HCT116 (cell line): ENCODE data around the gene LCN9. TPM values are rescaled to one million over a fixed set of nuclear protein-coding genes. Genes with fewer than 3 reads are reported as not detected.

ENCODE experiments used
- ATAC-seq: fragments of 200-7000 bp; cut with Tn5 transposase; 2 replicates; pipeline ENCODE4 v1.9.1; 2020; ENCODE audit warnings: mild to moderate bottlenecking, moderate library complexity
- BruUV-seq: library from RNA; stranded (reverse); fragments of 400-500 nt; replicated peaks from 2 replicates; lab custom pipeline; 2021; lab: Mats Ljungman, UMichigan
- CTCF ChIA-PET: fragments of 300-600 bp; sonication (Branson Sonifier 250); formaldehyde crosslinking; loops from one replicate; lab custom pipeline; 2021; ENCODE audit warnings: antibody characterized with exemption; lab: Charles Lee
- POLR2A ChIA-PET: fragments of 300-600, 350-600 bp; sonication (Branson Sonifier 250); formaldehyde crosslinking; loops from one replicate; lab custom pipeline; 2021; ENCODE audit warnings: antibody characterized with exemption; lab: Charles Lee
- RAD21 ChIA-PET, 2 experiments: fragments of 300-600 bp; sonication (Branson Sonifier 250); formaldehyde crosslinking; loops; one replicate each; lab custom pipeline; 2023; ENCODE audit warnings: low total read pairs in 2 of 2; ENCODE audit not compliant: uncharacterized antibody in 2 of 2, unreplicated experiment in 2 of 2, low non-redundant PET in 1 of 2; lab: Charles Lee
- DNase-seq: peaks from one replicate; pipeline ENCODE4 v3.0.0-alpha.2; 2010; ENCODE audit warnings: low read depth, low spot score
- H2AFZ ChIP-seq: fragments of 200-600 bp; shearing (Covaris generic), sonication (generic); 2 replicates; pipeline ENCODE4 v1.6.1; 2017; ENCODE audit warnings: low read depth, mixed run types, mixed read lengths, antibody characterized with exemption, low read length; ENCODE audit not compliant: poor library complexity, severe bottlenecking
- H3K27ac ChIP-seq: 2 replicates; pipeline ENCODE4 v1.5.1; 2012; ENCODE audit warnings: low read depth, low read length
- H3K27me3 ChIP-seq: fragments of 200-600 bp; sonication (generic); 2 replicates; pipeline ENCODE4 v1.6.1; 2016; ENCODE audit warnings: mixed run types, low read length, mixed read lengths; ENCODE audit not compliant: insufficient read depth
- H3K36me3 ChIP-seq, 2 experiments: fragments of 200-500 bp in 1 of 2; fragments of 200-600 bp in 1 of 2; sonication (Bioruptor generic) in 1 of 2; sonication (generic) in 1 of 2; 2 replicates each; pipeline versions ENCODE4 v1.5.1 to v1.6.1; 2014 to 2016; ENCODE audit warnings: low read length in 2 of 2, inconsistent platforms in 1 of 2, mixed read lengths in 1 of 2, mixed run types in 1 of 2; ENCODE audit not compliant: insufficient read depth in 2 of 2, control insufficient read depth in 1 of 2
- H3K4me1 ChIP-seq, 2 experiments: fragments of 200-600 bp in 1 of 2; sonication (generic) in 1 of 2; 2 replicates each; pipeline versions ENCODE4 v1.5.1 to v1.6.1; 2012 to 2017; ENCODE audit warnings: low read length in 2 of 2, inconsistent platforms in 1 of 2, mild to moderate bottlenecking in 1 of 2, mixed read lengths in 1 of 2, mixed run types in 1 of 2, moderate library complexity in 1 of 2; ENCODE audit not compliant: insufficient read depth in 2 of 2, control insufficient read depth in 1 of 2
- H3K4me2 ChIP-seq: fragments of 200-600 bp; sonication (generic); 2 replicates; pipeline ENCODE4 v1.6.1; 2017; ENCODE audit warnings: mixed run types, low read length, mixed read lengths
- H3K4me3 ChIP-seq, 2 experiments: fragments of 200-600 bp in 1 of 2; sonication (generic) in 1 of 2; replicated peaks in 1 of 2; 2 replicates each; pipeline ENCODE4 v1.5.1; 2011 to 2016; ENCODE audit warnings: low read length in 2 of 2, control low read depth in 1 of 2, low read depth in 1 of 2, mild to moderate bottlenecking in 1 of 2, mixed read lengths in 1 of 2, mixed run types in 1 of 2
- H3K79me2 ChIP-seq: fragments of 200-600 bp; sonication (generic); 2 replicates; pipeline ENCODE4 v1.6.1; 2017; ENCODE audit warnings: mild to moderate bottlenecking, mixed run types, low read length, moderate library complexity, mixed read lengths; ENCODE audit not compliant: insufficient read depth
- H3K9ac ChIP-seq: fragments of 200-600 bp; sonication (generic); 2 replicates; pipeline ENCODE4 v1.6.1; 2016; ENCODE audit warnings: low read length, mixed read lengths
- H3K9me2 ChIP-seq: fragments of 200-600 bp; sonication (generic), shearing (Covaris generic); 2 replicates; pipeline ENCODE4 v1.6.1; 2017; ENCODE audit warnings: mixed run types, mild to moderate bottlenecking, moderate library complexity; ENCODE audit not compliant: insufficient read depth
- H3K9me3 ChIP-seq, 2 experiments: fragments of 200-500 bp in 1 of 2; fragments of 200-600 bp in 1 of 2; sonication (Bioruptor generic) in 1 of 2; sonication (generic) in 1 of 2; 2 replicates each; pipeline ENCODE4 v1.6.1; 2014 to 2017; ENCODE audit warnings: low read length in 2 of 2, mixed read lengths in 2 of 2, inconsistent platforms in 1 of 2, low read depth in 1 of 2, mild to moderate bottlenecking in 1 of 2, mixed run types in 1 of 2, moderate library complexity in 1 of 2; ENCODE audit not compliant: control insufficient read depth in 1 of 2, insufficient read depth in 1 of 2
- H4K20me1 ChIP-seq: fragments of 200-600 bp; sonication (generic), shearing (Covaris generic); 2 replicates; pipeline ENCODE4 v1.6.1; 2017; ENCODE audit warnings: mixed run types, mild to moderate bottlenecking, moderate library complexity; ENCODE audit not compliant: insufficient read depth
- CBX3 ChIP-seq: IDR thresholded peaks from 2 replicates; pipeline ENCODE4 v1.6.1; 2012; ENCODE audit warnings: low read depth
- FOSL1 ChIP-seq: IDR thresholded peaks from 2 replicates; pipeline ENCODE4 v1.6.1; 2012; ENCODE audit warnings: low read depth
- POLR2A ChIP-seq: IDR thresholded peaks from 2 replicates; pipeline ENCODE4 v1.7.0; 2011; ENCODE audit warnings: borderline replicate concordance; ENCODE audit not compliant: insufficient read depth, insufficient read length; ENCODE audit errors: extremely low read depth
- SIN3A ChIP-seq: IDR thresholded peaks from 2 replicates; pipeline ENCODE4 v1.6.1; 2012; ENCODE audit warnings: low read depth
- SP1 ChIP-seq: IDR thresholded peaks from 2 replicates; pipeline ENCODE4 v1.6.1; 2012; ENCODE audit warnings: low read depth
- SRF ChIP-seq: IDR thresholded peaks from 2 replicates; pipeline ENCODE4 v1.6.1; 2012; ENCODE audit warnings: low read depth
- intact Hi-C: fragments of 100-400 bp; cut with micrococcal nuclease; formaldehyde crosslinking; loops from 2 replicates; pipeline ENCODE4 v1.10.0; 2022
- total RNA-seq: library from RNA; stranded (reverse); gene quantifications from one replicate; pipeline ENCODE4 v1.2.1, GENCODE V29; 2021; ENCODE audit not compliant: unreplicated experiment
- TF ChIP-seq, protein P1 (sequence below): IDR thresholded peaks from 2 replicates; pipeline ENCODE4 v1.6.1; 2012; ENCODE audit warnings: low read depth
- TF ChIP-seq, protein P2 (sequence below): IDR thresholded peaks from 2 replicates; pipeline ENCODE4 v1.6.1; 2012
- TF ChIP-seq, protein P3 (sequence below): IDR thresholded peaks from 2 replicates; pipeline ENCODE4 v1.6.1; 2012
- TF ChIP-seq, protein P4 (sequence below): IDR thresholded peaks from 2 replicates; pipeline ENCODE4 v1.6.1; 2011; ENCODE audit warnings: mild to moderate bottlenecking, low read length, moderate library complexity; ENCODE audit not compliant: insufficient replicate concordance; ENCODE audit errors: extremely low read depth

LCN9 gene
- total RNA-seq, 1 experiment from 2014 or later, result not detected

DNA sequence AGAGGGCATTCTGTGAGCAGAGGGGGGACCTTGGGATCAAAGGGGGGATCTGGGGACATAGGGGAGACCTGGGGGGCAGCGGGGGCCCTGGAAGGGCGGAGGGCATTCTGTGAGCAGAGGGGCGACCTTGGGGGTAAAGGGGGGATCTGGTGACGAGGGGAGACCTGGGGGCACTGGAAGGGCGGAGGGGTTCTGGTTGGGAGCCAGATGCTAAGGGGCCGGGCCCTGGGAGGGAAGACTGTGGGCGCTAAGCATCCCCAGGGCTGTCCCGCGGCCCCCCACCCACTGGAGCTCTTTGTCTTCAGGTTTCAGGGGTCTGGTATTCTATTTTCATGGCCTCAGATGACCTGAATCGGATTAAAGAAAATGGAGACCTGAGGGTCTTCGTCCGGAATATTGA is 748 bp downstream of the LCN9 start:
- Histone ChIP-seq H3K27me3 (peaks cover 6% of the 10 kb centered on the region; the same call in 1 of the 2 replicates), H3K4me2 (no peak overlapping the region), H3K79me2 (no peaks in the 10 kb centered on the region), H3K4me1 (no peaks in the 10 kb centered on the region), H3K9me3 (no peaks in the 10 kb centered on the region), H3K4me3 (no peak overlapping the region), H3K27ac (no peak overlapping the region), H3K9me2 (no peaks in the 10 kb centered on the region), H3K36me3 (no peaks in the 10 kb centered on the region), H3K9ac (no peak overlapping the region), H2AFZ (no peak overlapping the region), H4K20me1 (no peaks in the 10 kb centered on the region)
- TF ChIP-seq, protein P1, sequence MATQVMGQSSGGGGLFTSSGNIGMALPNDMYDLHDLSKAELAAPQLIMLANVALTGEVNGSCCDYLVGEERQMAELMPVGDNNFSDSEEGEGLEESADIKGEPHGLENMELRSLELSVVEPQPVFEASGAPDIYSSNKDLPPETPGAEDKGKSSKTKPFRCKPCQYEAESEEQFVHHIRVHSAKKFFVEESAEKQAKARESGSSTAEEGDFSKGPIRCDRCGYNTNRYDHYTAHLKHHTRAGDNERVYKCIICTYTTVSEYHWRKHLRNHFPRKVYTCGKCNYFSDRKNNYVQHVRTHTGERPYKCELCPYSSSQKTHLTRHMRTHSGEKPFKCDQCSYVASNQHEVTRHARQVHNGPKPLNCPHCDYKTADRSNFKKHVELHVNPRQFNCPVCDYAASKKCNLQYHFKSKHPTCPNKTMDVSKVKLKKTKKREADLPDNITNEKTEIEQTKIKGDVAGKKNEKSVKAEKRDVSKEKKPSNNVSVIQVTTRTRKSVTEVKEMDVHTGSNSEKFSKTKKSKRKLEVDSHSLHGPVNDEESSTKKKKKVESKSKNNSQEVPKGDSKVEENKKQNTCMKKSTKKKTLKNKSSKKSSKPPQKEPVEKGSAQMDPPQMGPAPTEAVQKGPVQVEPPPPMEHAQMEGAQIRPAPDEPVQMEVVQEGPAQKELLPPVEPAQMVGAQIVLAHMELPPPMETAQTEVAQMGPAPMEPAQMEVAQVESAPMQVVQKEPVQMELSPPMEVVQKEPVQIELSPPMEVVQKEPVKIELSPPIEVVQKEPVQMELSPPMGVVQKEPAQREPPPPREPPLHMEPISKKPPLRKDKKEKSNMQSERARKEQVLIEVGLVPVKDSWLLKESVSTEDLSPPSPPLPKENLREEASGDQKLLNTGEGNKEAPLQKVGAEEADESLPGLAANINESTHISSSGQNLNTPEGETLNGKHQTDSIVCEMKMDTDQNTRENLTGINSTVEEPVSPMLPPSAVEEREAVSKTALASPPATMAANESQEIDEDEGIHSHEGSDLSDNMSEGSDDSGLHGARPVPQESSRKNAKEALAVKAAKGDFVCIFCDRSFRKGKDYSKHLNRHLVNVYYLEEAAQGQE, result no peak
- no peak for TF ChIP-seq SIN3A
- no peak for TF ChIP-seq FOSL1
- TF ChIP-seq, protein P2, sequence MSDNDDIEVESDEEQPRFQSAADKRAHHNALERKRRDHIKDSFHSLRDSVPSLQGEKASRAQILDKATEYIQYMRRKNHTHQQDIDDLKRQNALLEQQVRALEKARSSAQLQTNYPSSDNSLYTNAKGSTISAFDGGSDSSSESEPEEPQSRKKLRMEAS, result no peak
- no peak for TF ChIP-seq CBX3
- no peak for TF ChIP-seq SP1
- no peak for TF ChIP-seq SRF
- intact Hi-C loops, result no loop called here
- CTCF ChIA-PET, result no interaction called here
- RAD21 ChIA-PET, result no interaction called here
- no TSS peak for BruUV-seq
- ATAC-seq (no peak), DNase-seq (no peak)
- POLR2A ChIA-PET, result no interaction called here

DNA sequence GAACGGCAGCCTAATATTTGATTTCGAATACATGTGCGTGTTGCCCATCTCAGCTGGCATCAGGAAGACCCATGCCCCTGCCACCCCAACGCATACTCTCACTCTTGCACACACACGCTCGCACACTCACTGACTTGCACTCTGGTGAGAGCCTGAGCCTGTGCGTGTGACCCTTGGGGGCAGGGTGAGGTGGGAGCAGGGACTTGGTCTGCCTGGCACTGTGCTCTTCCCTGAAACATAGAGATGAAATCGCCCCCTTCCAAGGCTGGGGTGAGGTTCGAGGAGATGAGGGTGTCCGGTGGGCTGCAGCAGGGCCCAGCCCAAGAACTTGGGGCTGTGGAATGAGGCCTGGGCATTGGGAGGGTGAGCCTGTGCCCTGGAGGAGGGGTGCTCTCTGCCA is 1.2 kb downstream of the LCN9 start:
- H3K9ac ChIP-seq, result no peak overlapping the region
- ChIA-PET CTCF (no interaction called here), POLR2A (no interaction called here), RAD21 (no interaction called here)
- H3K4me2 ChIP-seq, result no peak overlapping the region
- TF ChIP-seq, protein P3, sequence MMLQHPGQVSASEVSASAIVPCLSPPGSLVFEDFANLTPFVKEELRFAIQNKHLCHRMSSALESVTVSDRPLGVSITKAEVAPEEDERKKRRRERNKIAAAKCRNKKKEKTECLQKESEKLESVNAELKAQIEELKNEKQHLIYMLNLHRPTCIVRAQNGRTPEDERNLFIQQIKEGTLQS, result no peak
- TF ChIP-seq, protein P4, sequence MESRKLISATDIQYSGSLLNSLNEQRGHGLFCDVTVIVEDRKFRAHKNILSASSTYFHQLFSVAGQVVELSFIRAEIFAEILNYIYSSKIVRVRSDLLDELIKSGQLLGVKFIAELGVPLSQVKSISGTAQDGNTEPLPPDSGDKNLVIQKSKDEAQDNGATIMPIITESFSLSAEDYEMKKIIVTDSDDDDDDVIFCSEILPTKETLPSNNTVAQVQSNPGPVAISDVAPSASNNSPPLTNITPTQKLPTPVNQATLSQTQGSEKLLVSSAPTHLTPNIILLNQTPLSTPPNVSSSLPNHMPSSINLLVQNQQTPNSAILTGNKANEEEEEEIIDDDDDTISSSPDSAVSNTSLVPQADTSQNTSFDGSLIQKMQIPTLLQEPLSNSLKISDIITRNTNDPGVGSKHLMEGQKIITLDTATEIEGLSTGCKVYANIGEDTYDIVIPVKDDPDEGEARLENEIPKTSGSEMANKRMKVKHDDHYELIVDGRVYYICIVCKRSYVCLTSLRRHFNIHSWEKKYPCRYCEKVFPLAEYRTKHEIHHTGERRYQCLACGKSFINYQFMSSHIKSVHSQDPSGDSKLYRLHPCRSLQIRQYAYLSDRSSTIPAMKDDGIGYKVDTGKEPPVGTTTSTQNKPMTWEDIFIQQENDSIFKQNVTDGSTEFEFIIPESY, result no peak
- no peak for TF ChIP-seq POLR2A
- no peaks in the 10 kb centered on the region for H3K9me3 ChIP-seq
- no peak overlapping the region for H3K4me3 ChIP-seq
- ATAC-seq, result no peak
- no peaks in the 10 kb centered on the region for H3K9me2 ChIP-seq
- BruUV-seq, result no TSS peak
- intact Hi-C loops, result no loop called here
- no peaks in the 10 kb centered on the region for H3K79me2 ChIP-seq
- H3K4me1 ChIP-seq, result no peaks in the 10 kb centered on the region
- no peaks in the 10 kb centered on the region for H3K36me3 ChIP-seq
- H3K27ac ChIP-seq, result no peak overlapping the region
- H4K20me1 ChIP-seq, result no peaks in the 10 kb centered on the region
- no peak for DNase-seq
- peaks cover 6% of the 10 kb centered on the region; the same call in 1 of the 2 replicates for H3K27me3 ChIP-seq
- no peak overlapping the region for H2AFZ ChIP-seq
